ENCODE results near the gene UBXN10. TPM values are rescaled to one million over a fixed set of nuclear protein-coding genes. Genes with fewer than 3 reads are reported as not detected.
A peak's percentile ranks its signal among the peaks of the same experiment; 100 is the strongest.

The UBXN10 gene
- total RNA-seq, 1 donor from 2014 or later, result 0.52 TPM

GRCh38 chr1:20167126-20167525, 18.8 kb upstream of the UBXN10 start:
- Histone ChIP-seq H3K9me3 (ENCODE audit: control insufficient read depth in 3 of 3, low read length in 3 of 3) (peaks cover 0 to 2% (median 0%) of the 10 kb centered on the region in 3 donors), H3K27me3 (ENCODE audit: control insufficient read depth in 3 of 3, insufficient read depth in 3 of 3, low read length in 3 of 3) (peaks cover 12 to 30% (median 15%) of the 10 kb centered on the region in 3 donors), H3K9ac (ENCODE audit: low read depth in 1 of 3, low read length in 3 of 3) (no peak overlapping the region), H3K4me3 (ENCODE audit: low read length in 3 of 3) (no peak overlapping the region), H3K27ac (ENCODE audit: low read depth, low read length) (no peak overlapping the region), H3K4me1 (ENCODE audit: control insufficient read depth in 3 of 3, insufficient read depth in 3 of 3, low read length in 3 of 3) (peaks cover 14 to 15% (median 15%) of the 10 kb centered on the region in 3 donors), H3K36me3 (ENCODE audit: control insufficient read depth in 3 of 3, insufficient read depth in 3 of 3, low read length in 3 of 3) (no peaks in the 10 kb centered on the region)

DNA sequence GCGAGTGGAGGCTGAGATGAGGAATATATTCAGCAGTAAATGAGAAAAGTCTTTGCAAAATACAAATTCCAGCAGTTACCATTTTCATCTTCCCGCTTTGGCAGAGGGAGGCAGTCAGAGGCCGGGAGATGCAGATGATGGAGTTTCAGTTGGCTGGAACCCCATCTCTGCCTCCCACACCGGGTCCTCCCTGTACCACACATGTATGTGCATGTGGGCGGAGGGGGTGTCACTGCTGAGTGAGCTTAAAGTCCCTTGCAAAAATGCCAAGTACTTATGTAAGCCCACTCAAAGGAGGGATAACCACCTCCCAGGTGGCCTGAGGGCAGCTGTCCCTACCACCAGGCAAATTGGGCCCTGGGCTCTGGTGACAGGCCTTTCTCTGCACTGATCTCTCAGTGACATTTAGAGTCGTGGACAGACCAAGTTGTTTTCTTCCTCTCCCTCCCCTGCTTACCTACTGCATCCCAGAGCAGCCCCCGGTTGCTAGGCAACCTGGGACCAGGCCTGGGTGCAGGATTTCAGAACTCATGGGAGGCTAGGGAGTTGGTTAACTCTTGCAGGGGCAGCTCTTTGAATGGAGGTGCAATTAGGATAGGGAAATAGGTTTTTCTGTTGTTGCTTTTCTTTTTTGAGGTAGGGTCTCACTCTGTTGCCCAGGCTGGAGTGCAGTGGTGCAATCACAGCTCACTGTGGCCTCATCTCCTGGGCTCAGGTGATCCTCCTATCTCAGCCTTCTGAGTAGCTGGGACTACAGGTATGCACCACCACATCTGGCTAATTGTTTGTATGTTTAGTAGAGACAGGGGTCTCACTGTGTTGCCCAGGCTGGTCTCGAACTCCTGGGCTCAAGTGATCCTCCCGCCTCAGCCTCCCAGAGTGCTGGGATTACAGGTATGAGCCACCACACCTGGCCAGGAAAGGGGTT, 17.1 kb upstream of the UBXN10 start:
- no peak overlapping the region for H3K9ac ChIP-seq (ENCODE audit: low read depth in 1 of 3, low read length in 3 of 3)
- H3K9me3 ChIP-seq (ENCODE audit: control insufficient read depth in 3 of 3, low read length in 3 of 3), result peaks cover 0 to 2% (median 0%) of the 10 kb centered on the region in 3 donors
- H3K27me3 ChIP-seq (ENCODE audit: control insufficient read depth in 3 of 3, insufficient read depth in 3 of 3, low read length in 3 of 3), result peaks cover 12 to 30% (median 15%) of the 10 kb centered on the region in 3 donors
- no peaks in the 10 kb centered on the region for H3K36me3 ChIP-seq (ENCODE audit: control insufficient read depth in 3 of 3, insufficient read depth in 3 of 3, low read length in 3 of 3)
- peaks cover 14 to 15% (median 15%) of the 10 kb centered on the region in 3 donors for H3K4me1 ChIP-seq (ENCODE audit: control insufficient read depth in 3 of 3, insufficient read depth in 3 of 3, low read length in 3 of 3)
- no peak overlapping the region for H3K27ac ChIP-seq (ENCODE audit: low read depth, low read length)
- H3K4me3 ChIP-seq (ENCODE audit: low read length in 3 of 3), result no peak overlapping the region

- H3K27ac ChIP-seq (ENCODE audit: low read depth, low read length), result no peak overlapping the region
- H3K4me1 ChIP-seq (ENCODE audit: control insufficient read depth in 3 of 3, insufficient read depth in 3 of 3, low read length in 3 of 3), result peaks cover 6 to 7% (median 7%) of the 10 kb centered on the region in 3 donors
- H3K27me3 ChIP-seq (ENCODE audit: control insufficient read depth in 3 of 3, insufficient read depth in 3 of 3, low read length in 3 of 3), result peaks cover 12 to 30% (median 15%) of the 10 kb centered on the region in 3 donors
- H3K9ac ChIP-seq (ENCODE audit: low read depth in 1 of 3, low read length in 3 of 3), result no peak overlapping the region
- H3K9me3 ChIP-seq (ENCODE audit: control insufficient read depth in 3 of 3, low read length in 3 of 3), result peaks cover 0 to 2% (median 0%) of the 10 kb centered on the region in 3 donors
- no peak overlapping the region for H3K4me3 ChIP-seq (ENCODE audit: low read length in 3 of 3)
- H3K36me3 ChIP-seq (ENCODE audit: control insufficient read depth in 3 of 3, insufficient read depth in 3 of 3, low read length in 3 of 3), result no peaks in the 10 kb centered on the region
These were observed 16.0 kb upstream of the UBXN10 start for GRCh38 chr1:20169932-20170331.

- H3K27me3 ChIP-seq (ENCODE audit: control insufficient read depth in 3 of 3, insufficient read depth in 3 of 3, low read length in 3 of 3), result peaks cover 5 to 17% (median 8%) of the 10 kb centered on the region in 3 donors
- H3K27ac ChIP-seq (ENCODE audit: low read depth, low read length), result no peak overlapping the region
- H3K4me3 ChIP-seq (ENCODE audit: low read length in 3 of 3), result no peak overlapping the region
- no peaks in the 10 kb centered on the region for H3K36me3 ChIP-seq (ENCODE audit: control insufficient read depth in 3 of 3, insufficient read depth in 3 of 3, low read length in 3 of 3)
- H3K9me3 ChIP-seq (ENCODE audit: control insufficient read depth in 3 of 3, low read length in 3 of 3), result no peaks in the 10 kb centered on the region
- peaks cover 0 to 4% (median 0%) of the 10 kb centered on the region in 3 donors for H3K4me1 ChIP-seq (ENCODE audit: control insufficient read depth in 3 of 3, insufficient read depth in 3 of 3, low read length in 3 of 3)
- H3K9ac ChIP-seq (ENCODE audit: low read depth in 1 of 3, low read length in 3 of 3), result no peak overlapping the region
These were observed 13.8 kb upstream of the UBXN10 start for GRCh38 chr1:20172033-20172590.

GRCh38 chr1:20174937-20175666, 10.8 kb upstream of the UBXN10 start:
- Histone ChIP-seq H3K4me1 (ENCODE audit: control insufficient read depth in 3 of 3, insufficient read depth in 3 of 3, low read length in 3 of 3) (peaks cover 5 to 10% (median 7%) of the 10 kb centered on the region in 3 donors), H3K9ac (ENCODE audit: low read depth in 1 of 3, low read length in 3 of 3) (no peak overlapping the region), H3K36me3 (ENCODE audit: control insufficient read depth in 3 of 3, insufficient read depth in 3 of 3, low read length in 3 of 3) (no peaks in the 10 kb centered on the region), H3K27me3 (ENCODE audit: control insufficient read depth in 3 of 3, insufficient read depth in 3 of 3, low read length in 3 of 3) (peaks cover 0 to 2% (median 0%) of the 10 kb centered on the region in 3 donors), H3K27ac (ENCODE audit: low read depth, low read length) (no peak overlapping the region), H3K4me3 (ENCODE audit: low read length in 3 of 3) (no peak overlapping the region), H3K9me3 (ENCODE audit: control insufficient read depth in 3 of 3, low read length in 3 of 3) (no peaks in the 10 kb centered on the region)

GRCh38 chr1:20178634-20179370, 7.1 kb upstream of the UBXN10 start:
- H3K36me3 ChIP-seq (ENCODE audit: control insufficient read depth in 3 of 3, insufficient read depth in 3 of 3, low read length in 3 of 3), result no peaks in the 10 kb centered on the region
- peak overlapping the region in 1 of 3 donors; percentile 23 for H3K9ac ChIP-seq (ENCODE audit: low read depth in 1 of 3, low read length in 3 of 3)

GRCh38 chr1:20179371-20180128, 6.3 kb upstream of the UBXN10 start:
- no peaks in the 10 kb centered on the region for H3K9me3 ChIP-seq (ENCODE audit: control insufficient read depth in 3 of 3, low read length in 3 of 3)
- H3K4me3 ChIP-seq (ENCODE audit: low read length in 3 of 3), result no peak overlapping the region
- H3K4me1 ChIP-seq (ENCODE audit: control insufficient read depth in 3 of 3, insufficient read depth in 3 of 3, low read length in 3 of 3), result peaks cover 5 to 10% (median 7%) of the 10 kb centered on the region in 3 donors
- H3K9ac ChIP-seq (ENCODE audit: low read depth in 1 of 3, low read length in 3 of 3), result no peak overlapping the region
- no peak overlapping the region for H3K27ac ChIP-seq (ENCODE audit: low read depth, low read length)
- H3K27me3 ChIP-seq (ENCODE audit: control insufficient read depth in 3 of 3, insufficient read depth in 3 of 3, low read length in 3 of 3), result peaks cover 6 to 11% (median 9%) of the 10 kb centered on the region in 3 donors
- H3K36me3 ChIP-seq (ENCODE audit: control insufficient read depth in 3 of 3, insufficient read depth in 3 of 3, low read length in 3 of 3), result no peaks in the 10 kb centered on the region

More at GRCh38 chr1:20178634-20179370, 7.1 kb upstream of the UBXN10 start:
- Histone ChIP-seq H3K4me1 (ENCODE audit: control insufficient read depth in 3 of 3, insufficient read depth in 3 of 3, low read length in 3 of 3) (peaks cover 5 to 10% (median 7%) of the 10 kb centered on the region in 3 donors), H3K27ac (ENCODE audit: low read depth, low read length) (no peak overlapping the region), H3K4me3 (ENCODE audit: low read length in 3 of 3) (no peak overlapping the region), H3K9me3 (ENCODE audit: control insufficient read depth in 3 of 3, low read length in 3 of 3) (no peaks in the 10 kb centered on the region), H3K27me3 (ENCODE audit: control insufficient read depth in 3 of 3, insufficient read depth in 3 of 3, low read length in 3 of 3) (peaks cover 1 to 8% (median 5%) of the 10 kb centered on the region in 3 donors)

DNA sequence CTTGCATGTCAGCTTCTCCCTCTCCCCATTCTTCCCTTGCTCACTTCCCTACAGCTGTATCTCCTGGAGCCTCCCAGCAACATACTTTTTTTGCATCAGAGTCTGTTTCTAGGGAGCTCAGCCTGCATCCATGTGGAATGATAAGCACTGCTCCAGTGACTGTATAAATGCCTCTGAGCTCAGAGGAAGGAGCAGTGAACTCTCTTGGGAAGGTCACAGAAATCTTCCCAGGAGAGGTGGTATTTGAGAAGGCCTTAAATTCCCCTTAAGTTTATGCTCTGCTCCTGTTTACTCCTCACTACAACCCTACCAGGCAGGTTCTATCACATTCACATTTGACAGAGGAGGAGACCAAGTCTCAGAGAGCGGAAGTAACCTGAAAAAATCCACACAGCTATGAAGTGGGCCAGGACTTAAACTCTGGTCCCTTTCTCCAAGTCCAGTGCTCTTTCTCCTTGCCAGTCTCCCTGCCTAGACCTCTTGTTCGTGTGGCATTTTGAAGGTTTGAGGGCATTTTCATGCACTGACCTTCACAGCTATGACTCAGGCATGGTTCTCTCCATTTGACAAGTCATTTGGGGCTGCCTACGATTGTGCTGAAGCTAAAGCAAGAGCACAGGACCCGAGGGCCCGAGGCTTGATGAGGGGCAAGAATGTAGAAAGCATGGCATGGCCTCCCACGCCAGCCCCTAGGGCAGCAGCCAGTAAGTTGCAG, 5.6 kb upstream of the UBXN10 start:
- H3K27me3 ChIP-seq (ENCODE audit: control insufficient read depth in 3 of 3, insufficient read depth in 3 of 3, low read length in 3 of 3), result peaks cover 13 to 15% (median 14%) of the 10 kb centered on the region in 3 donors
- no peak overlapping the region for H3K9ac ChIP-seq (ENCODE audit: low read depth in 1 of 3, low read length in 3 of 3)
- no peak overlapping the region for H3K27ac ChIP-seq (ENCODE audit: low read depth, low read length)
- peaks cover 5 to 8% (median 7%) of the 10 kb centered on the region in 3 donors for H3K4me1 ChIP-seq (ENCODE audit: control insufficient read depth in 3 of 3, insufficient read depth in 3 of 3, low read length in 3 of 3)
- H3K9me3 ChIP-seq (ENCODE audit: control insufficient read depth in 3 of 3, low read length in 3 of 3), result no peaks in the 10 kb centered on the region
- no peaks in the 10 kb centered on the region for H3K36me3 ChIP-seq (ENCODE audit: control insufficient read depth in 3 of 3, insufficient read depth in 3 of 3, low read length in 3 of 3)
- H3K4me3 ChIP-seq (ENCODE audit: low read length in 3 of 3), result no peak overlapping the region

Measured in skeletal muscle tissue (tissue), 4 donors.